GM12892 (cell line): ENCODE data around the gene SPATA46.

ENCODE experiments used
- POLR2A ChIP-seq: IDR thresholded peaks from 2 replicates; pipeline ENCODE4 v1.6.1; 2011; ENCODE audit warnings: low read depth, low read length, control low read depth
- POLR2AphosphoS5 ChIP-seq: IDR thresholded peaks from 2 replicates; pipeline ENCODE4 v1.6.1; 2011; ENCODE audit warnings: low read depth, low read length, control low read depth
- TAF1 ChIP-seq: IDR thresholded peaks from 2 replicates; pipeline ENCODE4 v1.6.1; 2011; ENCODE audit warnings: low read depth, mild to moderate bottlenecking, control low read depth, low read length, borderline replicate concordance

DNA sequence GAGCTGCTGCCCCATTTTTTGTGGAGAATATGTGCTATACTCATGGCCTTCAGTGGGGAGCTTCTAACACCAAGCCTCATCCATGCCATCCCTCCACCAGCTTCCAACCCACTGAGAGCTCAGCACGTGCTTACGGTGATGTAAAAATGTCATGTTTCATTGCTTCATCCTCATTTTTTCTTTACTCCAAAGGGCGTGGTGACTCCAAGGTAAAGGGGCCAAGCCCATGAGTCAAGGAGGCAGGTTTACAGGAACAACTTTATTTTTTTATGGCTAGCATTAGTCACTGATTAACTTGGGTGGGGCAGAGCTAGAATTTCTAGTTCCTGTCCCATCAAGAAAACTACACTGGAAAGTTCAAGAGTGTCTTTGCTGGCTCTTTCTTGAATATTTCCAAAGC, 4.7 kb upstream of the SPATA46 start, which contains the start of gene C1orf226:
- TF ChIP-seq POLR2A, result no peak
- TF ChIP-seq POLR2AphosphoS5, result no peak
- no peak for TF ChIP-seq TAF1
